NAMALWA (cell line): ENCODE results near the gene GALNT10.

Experiments
- DNase-seq: peaks from one replicate; pipeline ENCODE4 v3.0.0-alpha.2; 2015; ENCODE audit warnings: low spot score

Gene GALNT10

GRCh38 chr5:154236536-154237375 lies 46.2 kb downstream of the GALNT10 start:
- peak; percentile 16 for DNase-seq

GRCh38 chr5:154237376-154237743 lies 46.8 kb downstream of the GALNT10 start:
- DNase-seq: no peak

- DNase-seq: peak; percentile 10
Measured at GRCh38 chr5:154237946-154238345, 47.4 kb downstream of the GALNT10 start.

- peak; percentile 70 for DNase-seq
Measured at GRCh38 chr5:154238776-154239481, 48.4 kb downstream of the GALNT10 start.

GRCh38 chr5:154240595-154240994 lies 50.1 kb downstream of the GALNT10 start:
- no peak for DNase-seq

- no peak for DNase-seq
Measured at GRCh38 chr5:154241021-154241420, 50.5 kb downstream of the GALNT10 start.

GRCh38 chr5:154242442-154242841 lies 51.9 kb downstream of the GALNT10 start:
- DNase-seq: no peak

GRCh38 chr5:154242964-154243376 lies 52.4 kb downstream of the GALNT10 start:
- no peak for DNase-seq

- DNase-seq: no peak
Measured at GRCh38 chr5:154243736-154244135, 53.2 kb downstream of the GALNT10 start.

GRCh38 chr5:154244476-154244875 lies 53.9 kb downstream of the GALNT10 start:
- DNase-seq: no peak

- no peak for DNase-seq
Measured at GRCh38 chr5:154248691-154249090, 58.2 kb downstream of the GALNT10 start.

- DNase-seq: no peak
Measured at GRCh38 chr5:154249826-154250225, 59.3 kb downstream of the GALNT10 start.

GRCh38 chr5:154251529-154251928 lies 61.0 kb downstream of the GALNT10 start:
- DNase-seq: no peak

- DNase-seq: no peak
Measured at GRCh38 chr5:154253807-154254206, 63.3 kb downstream of the GALNT10 start.

GRCh38 chr5:154254896-154255295 lies 64.4 kb downstream of the GALNT10 start:
- DNase-seq: no peak

- DNase-seq: no peak
Measured at GRCh38 chr5:154257046-154257445, 66.5 kb downstream of the GALNT10 start.

GRCh38 chr5:154258531-154259217 lies 68.1 kb downstream of the GALNT10 start:
- no peak for DNase-seq

GRCh38 chr5:154260224-154260927 lies 69.8 kb downstream of the GALNT10 start:
- no peak for DNase-seq

GRCh38 chr5:154262342-154262741 lies 71.8 kb downstream of the GALNT10 start:
- DNase-seq: no peak

GRCh38 chr5:154264549-154265196 lies 74.1 kb downstream of the GALNT10 start:
- no peak for DNase-seq

GRCh38 chr5:154265197-154265773 lies 74.8 kb downstream of the GALNT10 start:
- DNase-seq: no peak
